ENCODE results near the gene ARSG. TPM values are rescaled to one million over a fixed set of nuclear protein-coding genes. Genes with fewer than 3 reads are reported as not detected.

ARSG gene
- total and polyA plus RNA-seq, 9 of the 15 experiments (the other 6 are each of a cell fraction or from before 2014, with no cell fraction given): 1.0 to 5.6 (median 1.8) TPM

- no peak for TF ChIP-seq PCBP1 (IDR thresholded peaks at IDR 0.05; ENCODE audit: low read depth, low read length, poor library complexity, severe bottlenecking)
Measured at GRCh38 chr17:68429881-68430280, 138.6 kb downstream of the ARSG start (continued).

GRCh38 chr17:68431045-68431608, 139.8 kb downstream of the ARSG start:
- BruUV-seq (replicated peaks): no TSS peak
- Histone ChIP-seq H3K79me2 (ENCODE audit: control insufficient read depth, insufficient read depth, low read length) (no peaks in the 10 kb centered on the region), H3K4me3 (no peak overlapping the region), H3K27me3 (ENCODE audit: control insufficient read depth in 2 of 2, insufficient read depth in 2 of 2, low read length in 2 of 2) (no peaks in the 10 kb centered on the region), H3K4me1 (replicated peaks in 1 of 2; ENCODE audit: control insufficient read depth in 2 of 2, insufficient read depth in 2 of 2, low read length in 2 of 2) (peaks cover 5% of the 10 kb centered on the region in 2 experiments; a peak in 4 of 5 replicates), H3K36me3 (ENCODE audit: control insufficient read depth, insufficient read depth, low read length) (peaks cover 2% of the 10 kb centered on the region; the same call in 1 of the 3 replicates), H3K4me2 (ENCODE audit: insufficient read depth, low read length) (no peak overlapping the region), H3K9ac (ENCODE audit: insufficient read depth in 1 of 2, low read depth in 2 of 2, low read length in 2 of 2) (no peak overlapping the region), H3K27ac (ENCODE audit: extremely low read depth, low read depth, low read length) (no peak overlapping the region), H4K20me1 (replicated peaks; ENCODE audit: control insufficient read depth, insufficient read depth, low read length) (no peaks in the 10 kb centered on the region; the same call in 1 of the 2 replicates), H3K9me3 (replicated peaks; ENCODE audit: control insufficient read depth, insufficient read depth, low read depth, low read length) (no peaks in the 10 kb centered on the region), H2AFZ (ENCODE audit: low read depth, low read length) (no peak overlapping the region), H3K9me1 (ENCODE audit: control insufficient read depth, insufficient read depth, low read length) (no peaks in the 10 kb centered on the region)
- in situ Hi-C loops (cut with MboI) (no loop called here), intact Hi-C loops (cut with micrococcal nuclease) (loop anchor here (10.0 kb wide), 1 partner anchor 166 kb away; no protein-coding TSS in a partner anchor)
- no peak for TF ChIP-seq TOE1 (IDR thresholded peaks at IDR 0.05; ENCODE audit: borderline replicate concordance)
- TF ChIP-seq TOE1 (CRISPR knock-in tag; IDR thresholded peaks at IDR 0.05; ENCODE audit: borderline replicate concordance, low read depth): no peak
- no peak for TF ChIP-seq ELK1 (CRISPR knock-in tag; IDR thresholded peaks at IDR 0.05)
- no peak for TF ChIP-seq ZNF77 (CRISPR knock-in tag; IDR thresholded peaks at IDR 0.05)
- TF ChIP-seq ZBTB11 (CRISPR knock-in tag; IDR thresholded peaks at IDR 0.05): 0 out of 6 replicates have a peak, but pooled peaks of 1 of the 3 experiments have one; percentile 21
- DNase-seq (ENCODE audit: extremely low read depth in 1 of 4, low spot score in 3 of 4): no peak
- no peak for FAIRE-seq
- POLR2A ChIA-PET: interaction anchor here (1.3 kb wide), 1 partner anchor 27 kb away, joined by 3 read pairs; no protein-coding TSS in a partner anchor
- ATAC-seq: no peak
- CTCF ChIA-PET (ENCODE audit: low intra/inter-chr PET ratio): no interaction called here
- WGBS (ENCODE audit: insufficient coverage, low coverage, missing lambda C conversion rate): 66% methylated on average over 13 of the region's 13 CpGs
